Ectodermal cell (in vitro differentiated cells): ENCODE data around the gene VTI1A.
"Not testable (repeated sequence)": the region's sequence is repeated elsewhere in the genome, so short reads cannot be mapped to it uniquely, and the experiment has no call there.

Experiments
- H3K27ac ChIP-seq: 2 replicates; pipeline ENCODE4 v1.7.0; 2013; ENCODE audit warnings: mild to moderate bottlenecking, low read depth, low read length; ENCODE audit not compliant: insufficient read depth, poor library complexity, severe bottlenecking
- H3K27me3 ChIP-seq: 2 replicates; pipeline ENCODE4 v1.7.0; 2013; ENCODE audit warnings: mild to moderate bottlenecking, low read length; ENCODE audit not compliant: insufficient read depth, control insufficient read depth, poor library complexity, severe bottlenecking
- H3K36me3 ChIP-seq: one replicate; pipeline ENCODE4 v1.7.0; 2013; ENCODE audit warnings: low read length; ENCODE audit not compliant: control insufficient read depth, insufficient read depth
- H3K4me1 ChIP-seq: one replicate; pipeline ENCODE4 v1.7.0; 2013; ENCODE audit warnings: low read length; ENCODE audit not compliant: control insufficient read depth, insufficient read depth
- H3K4me3 ChIP-seq: 2 replicates; pipeline ENCODE4 v1.7.0; 2013; ENCODE audit warnings: low read depth, low read length, control low read depth; ENCODE audit not compliant: insufficient read depth
- H3K9me3 ChIP-seq: 2 replicates; pipeline ENCODE4 v1.7.0; 2013; ENCODE audit warnings: mild to moderate bottlenecking, low read length, moderate library complexity; ENCODE audit not compliant: control insufficient read depth
- WGBS, 2 experiments: methylation state at CpG; one replicate each; pipeline ENCODE4 v1.1.7; 2013; ENCODE audit warnings: missing lambda C conversion rate in 2 of 2; 5-methylcytosine and 5-hydroxymethylcytosine counted together

Gene VTI1A

DNA sequence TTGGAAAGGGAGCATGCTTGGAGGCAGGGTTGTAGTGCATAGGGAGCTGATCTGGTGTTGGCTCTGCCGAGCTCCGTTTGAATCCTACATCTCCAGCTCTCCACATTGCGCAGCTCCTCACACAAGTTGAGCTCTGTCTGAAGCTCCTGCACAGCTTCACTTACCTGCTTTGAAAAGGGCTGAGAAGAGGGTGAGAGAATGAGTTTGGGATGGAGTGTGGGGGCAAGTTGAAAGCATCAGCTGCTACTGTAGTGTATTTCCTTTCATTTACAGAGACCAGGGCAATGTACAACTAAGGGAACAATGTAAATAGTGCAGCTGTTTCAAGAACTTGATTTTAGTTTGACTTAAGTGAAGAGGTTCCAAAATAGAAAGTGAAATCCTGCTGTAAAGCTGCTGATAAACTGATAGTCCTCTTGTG is 88.5 kb downstream of the VTI1A start:
- H3K4me1 ChIP-seq, result no peaks in the 10 kb centered on the region
- H3K36me3 ChIP-seq, result no peaks in the 10 kb centered on the region
- no peak overlapping the region for H3K4me3 ChIP-seq
- no peak overlapping the region for H3K27ac ChIP-seq
- no peaks in the 10 kb centered on the region for H3K9me3 ChIP-seq
- H3K27me3 ChIP-seq, result no peaks in the 10 kb centered on the region
- WGBS, 2 experiments, result 82 to 85% methylated on average over 3 of the region's 3 CpGs

DNA sequence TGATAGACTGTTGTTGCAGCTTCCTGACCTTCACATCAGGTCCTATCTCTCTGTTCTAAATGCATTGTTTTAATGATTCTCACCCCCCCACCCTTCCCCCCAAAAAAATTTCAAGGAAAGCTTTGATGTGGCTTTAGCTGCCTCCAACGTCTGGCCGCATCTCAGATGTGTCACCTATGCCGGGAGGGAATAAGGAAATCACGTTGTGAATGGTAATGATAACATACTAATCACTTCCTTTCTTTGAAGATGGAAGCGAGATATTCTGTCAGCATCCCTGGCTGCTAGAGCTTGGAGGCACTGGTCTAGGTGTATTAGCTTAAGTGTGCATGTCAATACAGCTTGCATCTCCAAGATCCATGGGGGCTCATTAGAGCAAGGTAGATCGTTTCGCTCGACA is 89.6 kb downstream of the VTI1A start:
- H3K27me3 ChIP-seq, result no peaks in the 10 kb centered on the region
- H3K36me3 ChIP-seq, result no peaks in the 10 kb centered on the region
- no peak overlapping the region for H3K4me3 ChIP-seq
- 87 to 94% methylated on average over 8 of the region's 8 CpGs for WGBS, 2 experiments
- no peaks in the 10 kb centered on the region for H3K4me1 ChIP-seq
- no peak overlapping the region for H3K27ac ChIP-seq
- no peaks in the 10 kb centered on the region for H3K9me3 ChIP-seq

DNA sequence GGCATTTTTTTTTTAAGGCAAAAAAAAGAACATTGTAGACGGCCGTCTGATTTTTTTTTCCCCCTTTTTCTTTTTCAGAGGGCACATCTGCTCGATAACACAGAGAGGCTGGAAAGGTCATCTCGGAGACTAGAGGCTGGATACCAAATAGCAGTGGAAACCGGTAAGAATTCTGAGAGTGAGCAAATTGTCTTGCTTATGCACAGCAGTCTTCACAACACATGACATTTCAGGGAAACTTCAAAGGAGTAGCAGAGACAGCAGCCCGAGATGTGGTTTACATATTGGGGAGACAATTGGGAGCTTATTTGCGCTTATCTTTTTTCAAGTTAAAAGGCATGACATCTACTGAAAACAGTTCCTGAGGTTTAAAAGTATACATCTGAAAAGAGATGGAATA is 91.2 kb downstream of the VTI1A start:
- Histone ChIP-seq H3K27ac (no peak overlapping the region), H3K4me1 (no peaks in the 10 kb centered on the region), H3K36me3 (no peaks in the 10 kb centered on the region), H3K27me3 (no peaks in the 10 kb centered on the region), H3K4me3 (no peak overlapping the region), H3K9me3 (no peaks in the 10 kb centered on the region)
- 87 to 91% methylated on average over 7 of the region's 7 CpGs for WGBS, 2 experiments

DNA sequence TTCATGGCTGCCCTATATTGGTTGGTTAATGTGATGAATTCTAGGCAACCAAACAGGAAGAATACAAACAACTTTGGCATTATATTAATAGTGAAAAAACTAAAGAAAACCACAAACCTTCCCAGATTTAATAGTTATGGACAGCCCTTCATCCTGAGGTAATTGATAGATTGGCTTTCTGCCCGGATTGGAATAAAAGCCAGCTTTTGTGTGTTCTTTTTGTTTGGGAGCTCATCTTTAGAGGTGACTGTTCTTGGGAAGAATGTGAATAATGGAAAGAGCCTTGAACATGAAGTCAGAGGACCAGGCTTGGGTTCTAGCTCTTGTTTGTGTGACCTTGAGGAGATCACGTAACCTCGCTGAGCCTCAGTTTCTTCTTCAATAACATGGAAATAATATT is 92.3 kb downstream of the VTI1A start:
- WGBS, 2 experiments, result 93 to 100% methylated on average over 1 to 3 of the region's 3 CpGs
- Histone ChIP-seq H3K9me3 (no peaks in the 10 kb centered on the region), H3K36me3 (no peaks in the 10 kb centered on the region), H3K4me1 (no peaks in the 10 kb centered on the region), H3K27ac (no peak overlapping the region), H3K4me3 (no peak overlapping the region), H3K27me3 (no peaks in the 10 kb centered on the region)

DNA sequence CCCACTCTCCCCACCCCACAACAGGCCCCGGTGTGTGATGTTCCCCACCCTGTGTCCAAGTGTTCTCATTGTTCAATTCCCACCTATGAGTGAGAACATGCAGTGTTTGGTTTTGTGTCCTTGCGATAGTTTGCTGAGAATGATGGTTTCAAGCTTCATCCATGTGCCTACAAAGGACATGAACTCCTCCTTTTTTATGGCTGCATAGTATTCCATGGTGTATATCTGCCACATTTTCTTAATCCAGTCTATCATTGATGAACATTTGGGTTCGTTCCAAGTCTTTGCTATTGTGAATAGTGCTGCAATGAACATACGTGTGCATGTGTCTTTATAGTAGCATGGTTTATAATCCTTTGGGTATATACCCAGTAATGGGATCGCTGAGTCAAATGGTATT is 95.8 kb downstream of the VTI1A start:
- H3K4me3 ChIP-seq, H3K36me3 ChIP-seq, H3K27ac ChIP-seq, H3K9me3 ChIP-seq, H3K4me1 ChIP-seq, H3K27me3 ChIP-seq: not testable (repeated sequence)
- WGBS, 2 experiments, result 93% methylated on average over 5 of the region's 5 CpGs

DNA sequence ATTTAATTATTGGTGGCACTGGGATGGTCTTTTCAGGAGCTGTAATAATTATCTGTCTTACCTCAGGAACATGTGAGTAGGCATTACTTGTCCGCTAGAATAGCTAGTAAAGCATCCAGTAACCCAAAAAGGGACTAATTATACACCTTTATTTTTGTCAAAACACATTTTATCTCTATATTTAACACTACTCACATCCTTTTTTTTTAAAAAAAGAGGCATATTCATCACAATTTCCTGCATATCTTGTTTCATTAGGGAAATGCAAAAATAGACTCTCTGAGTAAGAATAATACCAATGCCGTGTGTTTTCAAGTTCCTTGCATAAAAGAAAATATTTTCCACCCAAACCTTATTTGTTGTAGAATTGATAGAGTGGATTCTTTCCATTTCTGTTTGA is 99.5 kb downstream of the VTI1A start:
- H3K4me1 ChIP-seq, result no peaks in the 10 kb centered on the region
- no peaks in the 10 kb centered on the region for H3K27me3 ChIP-seq
- WGBS, 2 experiments, result 95 to 98% methylated on average over 1 of the region's 2 CpGs
- no peak overlapping the region for H3K27ac ChIP-seq
- H3K9me3 ChIP-seq, result no peaks in the 10 kb centered on the region
- H3K36me3 ChIP-seq, result no peaks in the 10 kb centered on the region
- H3K4me3 ChIP-seq, result no peak overlapping the region

DNA sequence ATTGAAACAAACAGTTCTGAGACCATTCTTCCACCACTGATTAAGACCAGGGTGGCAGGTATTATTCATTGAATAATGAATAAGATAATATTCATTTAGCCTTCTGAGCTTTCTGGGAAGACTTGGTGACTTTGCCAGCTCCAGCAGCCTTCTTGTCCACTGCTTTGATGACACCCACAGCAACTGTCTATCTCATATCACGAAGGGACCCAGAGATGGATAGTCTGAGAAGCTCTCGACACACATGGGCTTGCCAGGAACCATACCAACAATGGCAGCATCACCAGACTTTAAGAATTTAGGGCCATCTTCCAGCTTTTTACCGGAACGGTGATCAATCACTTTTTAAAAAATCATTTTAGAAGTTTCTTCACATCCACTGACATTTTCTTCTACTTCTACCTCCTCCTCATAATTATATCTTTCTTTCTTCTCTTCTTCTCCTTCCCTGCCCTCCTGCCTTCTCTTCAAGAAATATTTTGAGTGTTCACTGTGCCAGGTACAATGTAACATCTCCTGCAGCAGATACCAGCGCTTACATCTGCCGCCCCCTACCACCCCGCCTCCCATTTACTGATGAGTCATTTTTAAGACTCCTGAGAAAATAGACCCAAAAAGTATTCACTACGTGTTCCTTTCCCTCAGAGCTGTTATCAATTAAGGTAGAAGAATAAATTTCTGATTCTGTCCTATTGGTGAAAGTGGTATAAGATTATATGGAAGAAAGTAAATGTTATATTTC is 101.7 kb downstream of the VTI1A start:
- 92 to 98% methylated on average over 7 to 8 of the region's 8 CpGs for WGBS, 2 experiments
- Histone ChIP-seq H3K4me1 (no peaks in the 10 kb centered on the region), H3K9me3 (no peaks in the 10 kb centered on the region), H3K27ac (no peak overlapping the region), H3K4me3 (no peak overlapping the region), H3K36me3 (no peaks in the 10 kb centered on the region), H3K27me3 (no peaks in the 10 kb centered on the region)

DNA sequence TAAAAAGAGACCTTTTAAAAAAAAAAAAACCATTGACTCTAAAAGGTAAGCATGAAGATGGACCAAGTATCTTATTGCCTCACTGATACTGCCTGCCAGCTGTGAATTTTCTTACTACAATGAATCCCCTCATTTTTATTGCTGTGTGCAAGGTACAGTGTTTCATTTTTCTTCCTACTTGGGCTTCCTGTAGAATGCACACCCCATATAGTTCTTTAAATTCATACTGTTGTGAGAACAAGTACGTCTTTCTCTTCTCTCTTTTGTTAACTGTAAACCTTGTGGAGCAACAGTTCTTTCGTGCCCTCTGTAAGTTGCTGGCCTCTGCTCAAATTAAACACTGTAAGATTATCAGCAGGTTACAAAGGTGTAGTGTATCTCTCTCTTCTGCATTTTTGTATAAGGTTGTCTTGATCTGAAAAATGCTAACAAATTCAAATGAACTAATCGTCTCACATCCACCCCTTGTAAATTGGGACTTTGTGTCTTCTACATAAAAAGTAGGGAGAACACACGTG is 105.6 kb downstream of the VTI1A start:
- WGBS, 2 experiments, result 82 to 93% methylated on average over 3 to 4 of the region's 4 CpGs
- H3K36me3 ChIP-seq, result no peaks in the 10 kb centered on the region

DNA sequence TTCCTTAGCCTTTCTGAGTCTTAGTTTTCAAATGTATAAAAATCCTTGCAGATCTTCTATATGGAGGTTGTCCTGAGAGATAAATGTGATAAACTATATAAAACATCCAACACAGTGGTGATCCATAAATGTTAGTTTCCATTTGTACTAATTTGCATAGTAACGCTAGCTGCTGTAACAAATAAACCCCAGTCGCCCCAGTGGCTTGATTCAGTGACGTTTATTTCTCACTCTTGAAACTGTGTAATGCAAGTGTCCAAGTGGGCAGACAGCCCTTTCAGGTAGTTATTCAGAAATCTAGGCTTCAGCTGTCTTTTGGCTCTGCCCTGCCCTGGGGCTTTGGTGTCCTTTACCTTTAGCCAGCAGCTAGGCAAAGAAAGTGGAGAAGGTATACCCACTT is 106.3 kb downstream of the VTI1A start:
- no peaks in the 10 kb centered on the region for H3K36me3 ChIP-seq
- H3K4me3 ChIP-seq, result no peak overlapping the region
- no peaks in the 10 kb centered on the region for H3K27me3 ChIP-seq
- H3K9me3 ChIP-seq, result no peaks in the 10 kb centered on the region
- no peak overlapping the region for H3K27ac ChIP-seq
- H3K4me1 ChIP-seq, result peaks cover 3% of the 10 kb centered on the region
- 95 to 96% methylated on average over 3 of the region's 3 CpGs for WGBS, 2 experiments

More for the DNA sequence above, 105.6 kb downstream of the VTI1A start:
- Histone ChIP-seq H3K27ac (no peak overlapping the region), H3K27me3 (no peaks in the 10 kb centered on the region), H3K4me3 (no peak overlapping the region), H3K9me3 (no peaks in the 10 kb centered on the region), H3K4me1 (no peaks in the 10 kb centered on the region)

DNA sequence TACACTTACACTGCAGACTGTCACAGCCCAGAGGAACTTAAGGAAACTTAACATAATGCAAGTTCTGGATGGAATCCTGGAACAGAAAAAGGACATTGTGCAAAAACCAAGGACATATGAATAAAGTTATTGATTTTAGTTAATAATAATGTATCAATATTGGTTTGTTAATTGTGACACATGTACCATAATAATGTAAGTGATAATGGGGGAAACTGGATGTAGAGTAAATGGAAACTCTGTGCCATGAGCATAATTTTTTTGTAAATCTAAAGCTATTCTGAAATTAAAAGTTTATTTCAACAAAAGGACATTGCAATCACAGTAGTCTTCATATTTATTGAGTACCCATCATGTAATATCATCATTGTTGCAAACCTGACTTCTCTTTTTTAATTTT is 107.2 kb downstream of the VTI1A start:
- no peaks in the 10 kb centered on the region for H3K36me3 ChIP-seq
- H3K4me3 ChIP-seq, result no peak overlapping the region
- no peaks in the 10 kb centered on the region for H3K9me3 ChIP-seq
- peaks cover 11% of the 10 kb centered on the region for H3K4me1 ChIP-seq
- H3K27ac ChIP-seq, result no peak overlapping the region
- H3K27me3 ChIP-seq, result no peaks in the 10 kb centered on the region
